Activated naive CD4-positive, alpha-beta T cell treated with anti-CD3 and anti-CD28 coated beads for 36 hours (primary cell): ENCODE data around the gene CEBPA. TPM values are rescaled to one million over a fixed set of nuclear protein-coding genes. Genes with fewer than 3 reads are reported as not detected.

ENCODE experiments used
- CTCF ChIA-PET: fragments of 350-600 bp; sonication (Branson Sonifier 250); formaldehyde crosslinking; loops from one replicate; lab custom pipeline; 2021; ENCODE audit warnings: antibody characterized with exemption; lab: Charles Lee
- DNase-seq: peaks from one replicate; pipeline ENCODE4 v3.0.0-alpha.2; 2020
- H3K27ac Mint-ChIP-seq: one replicate; pipeline ENCODE4 v1.8.0; 2021; ENCODE audit warnings: mild to moderate bottlenecking, mixed read lengths
- H3K27me3 Mint-ChIP-seq: one replicate; pipeline ENCODE4 v1.8.0; 2021; ENCODE audit warnings: low read depth, mixed read lengths
- H3K36me3 Mint-ChIP-seq: one replicate; pipeline ENCODE4 v1.8.0; 2021; ENCODE audit warnings: low read depth, mixed read lengths
- H3K4me1 Mint-ChIP-seq: one replicate; pipeline ENCODE4 v1.8.0; 2021; ENCODE audit warnings: low read depth, mixed read lengths
- H3K4me3 Mint-ChIP-seq: one replicate; pipeline ENCODE4 v1.8.0; 2021; ENCODE audit warnings: mild to moderate bottlenecking, moderate library complexity, mixed read lengths
- H3K9me3 Mint-ChIP-seq: one replicate; pipeline ENCODE4 v1.8.0; 2021; ENCODE audit warnings: mixed read lengths
- intact Hi-C: fragments of 100-400 bp; cut with micrococcal nuclease; formaldehyde crosslinking; loops from one replicate; pipeline ENCODE4 v1.15.1; 2023
- total RNA-seq, 2 experiments: library from RNA; stranded (reverse); gene quantifications; one replicate each; pipeline ENCODE4 v1.2.3, GENCODE V29; 2021

Gene CEBPA
- total RNA-seq, 2 experiments from 2014 or later = 0.10 TPM

DNA sequence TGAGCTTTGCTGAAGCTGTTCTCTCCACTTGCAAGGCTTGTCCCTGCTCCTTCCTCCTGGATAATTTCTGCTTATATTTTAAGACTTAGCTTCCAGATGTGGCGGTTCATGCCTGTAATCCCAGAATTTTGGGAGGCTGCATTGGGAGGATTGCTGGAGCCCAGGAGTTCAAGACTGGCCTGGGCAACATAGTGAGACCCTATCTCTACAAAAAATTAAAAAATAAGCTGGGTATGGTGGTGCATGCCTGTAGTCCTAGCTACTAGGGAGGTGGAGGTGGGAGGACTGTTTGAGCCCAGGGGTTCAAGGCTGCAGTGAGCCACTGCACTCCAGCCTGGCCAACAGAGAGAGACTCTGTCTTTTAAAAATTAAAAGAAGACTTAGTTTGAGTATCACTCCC lies 31.6 kb downstream of the CEBPA start:
- CTCF ChIA-PET = no interaction called here
- Mint-ChIP-seq H3K27me3 (peaks cover 2% of the 10 kb centered on the region), H3K9me3 (no peaks in the 10 kb centered on the region), H3K27ac (no peak overlapping the region), H3K4me3 (no peak overlapping the region), H3K4me1 (peaks cover 2% of the 10 kb centered on the region), H3K36me3 (no peaks in the 10 kb centered on the region)
- intact Hi-C loops = no loop called here
- DNase-seq = no peak

DNA sequence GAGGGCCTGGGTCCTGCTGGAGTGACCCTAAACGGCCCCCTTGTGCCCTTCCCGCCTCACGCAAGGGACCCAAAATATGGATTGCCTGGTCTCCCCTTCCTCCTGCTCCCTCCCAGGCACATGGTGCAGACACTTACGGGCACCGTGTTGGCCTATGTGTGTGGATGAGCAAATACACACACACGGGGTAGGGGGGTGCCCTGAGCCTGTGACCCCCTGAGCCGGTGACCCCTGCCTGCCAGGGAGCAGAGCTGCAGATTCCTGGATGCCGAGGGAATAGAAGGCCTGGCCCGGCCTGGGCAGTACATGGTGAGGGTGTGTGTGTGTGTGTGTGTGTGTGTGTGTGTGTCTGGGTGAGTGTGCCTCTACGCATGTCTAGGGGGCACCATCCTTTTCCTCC lies 33.3 kb downstream of the CEBPA start:
- CTCF ChIA-PET = no interaction called here
- H3K27me3 Mint-ChIP-seq = peaks cover 7% of the 10 kb centered on the region
- H3K9me3 Mint-ChIP-seq = no peaks in the 10 kb centered on the region
- H3K36me3 Mint-ChIP-seq = no peaks in the 10 kb centered on the region
- peaks cover 1% of the 10 kb centered on the region for H3K4me1 Mint-ChIP-seq
- intact Hi-C loops = no loop called here
- H3K27ac Mint-ChIP-seq = no peak overlapping the region
- no peak for DNase-seq
- no peak overlapping the region for H3K4me3 Mint-ChIP-seq

DNA sequence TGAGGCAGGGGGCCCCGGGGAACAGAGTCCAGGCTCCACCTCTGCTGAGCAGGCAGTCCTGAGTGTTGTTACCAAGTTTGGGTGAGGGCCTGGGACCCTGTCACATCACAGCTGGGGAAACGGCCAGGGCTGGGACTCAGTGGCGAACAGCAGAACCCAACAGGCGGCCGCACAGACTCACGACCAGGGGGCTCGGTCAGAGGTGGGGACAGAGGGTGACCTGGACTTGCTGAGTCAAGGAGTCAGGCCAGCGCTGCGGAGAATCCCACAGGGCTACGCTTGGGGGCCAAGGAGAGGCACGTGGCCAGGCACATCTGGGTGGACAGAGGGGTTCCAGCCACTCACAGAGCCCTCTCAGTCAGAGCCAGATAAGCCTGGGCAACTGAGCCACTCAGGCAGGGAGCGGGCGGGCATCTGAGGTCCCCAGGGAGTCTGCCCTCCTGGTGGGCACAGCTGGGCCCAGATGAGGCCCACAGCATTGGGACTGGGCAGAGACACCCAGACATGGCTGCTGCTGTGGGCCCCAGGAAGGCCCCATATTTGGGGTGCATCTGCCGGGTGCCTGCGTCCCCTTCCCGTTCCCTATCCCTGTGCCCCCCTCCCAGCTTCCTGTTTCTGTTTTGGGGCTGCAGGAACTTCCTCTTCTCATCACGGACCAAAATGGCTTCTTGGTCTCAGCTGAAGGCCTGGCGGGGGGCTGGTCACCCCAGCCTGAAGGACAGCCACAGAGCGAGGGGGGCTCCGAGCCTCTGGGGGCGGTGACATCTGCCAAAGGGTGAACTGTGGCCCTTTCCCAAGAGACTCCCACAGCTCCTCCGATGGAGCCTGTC lies 34.0 kb downstream of the CEBPA start:
- intact Hi-C loops = no loop called here
- Mint-ChIP-seq H3K36me3 (no peaks in the 10 kb centered on the region), H3K4me3 (no peak overlapping the region), H3K27ac (no peak overlapping the region), H3K9me3 (no peaks in the 10 kb centered on the region), H3K27me3 (peaks cover 7% of the 10 kb centered on the region), H3K4me1 (no peaks in the 10 kb centered on the region)
- CTCF ChIA-PET = no interaction called here
- no peak for DNase-seq

DNA sequence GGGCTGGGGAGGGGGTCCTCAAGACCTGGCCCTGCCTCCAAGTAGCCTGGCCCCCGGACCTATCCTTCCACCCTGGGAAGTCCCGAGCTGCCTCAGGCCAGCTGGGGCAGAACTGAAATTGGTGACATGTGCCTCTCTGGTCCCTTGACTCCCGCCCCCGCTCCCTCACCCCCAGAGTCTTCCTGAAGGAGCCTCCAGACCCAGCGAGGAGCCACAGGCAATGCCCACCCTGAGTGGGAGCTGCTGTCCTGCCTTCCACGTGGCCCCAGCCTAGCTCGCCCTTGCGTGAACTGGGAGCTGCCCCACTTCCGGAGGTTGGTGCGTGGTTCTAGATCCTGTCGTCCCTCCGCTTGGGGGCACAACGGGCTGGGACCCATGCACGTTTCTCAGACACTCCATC lies 34.6 kb downstream of the CEBPA start:
- no peaks in the 10 kb centered on the region for H3K36me3 Mint-ChIP-seq
- intact Hi-C loops = no loop called here
- CTCF ChIA-PET = no interaction called here
- no peak overlapping the region for H3K27ac Mint-ChIP-seq
- H3K9me3 Mint-ChIP-seq = no peaks in the 10 kb centered on the region
- peaks cover 7% of the 10 kb centered on the region for H3K27me3 Mint-ChIP-seq
- no peak for DNase-seq
- no peaks in the 10 kb centered on the region for H3K4me1 Mint-ChIP-seq
- H3K4me3 Mint-ChIP-seq = no peak overlapping the region

DNA sequence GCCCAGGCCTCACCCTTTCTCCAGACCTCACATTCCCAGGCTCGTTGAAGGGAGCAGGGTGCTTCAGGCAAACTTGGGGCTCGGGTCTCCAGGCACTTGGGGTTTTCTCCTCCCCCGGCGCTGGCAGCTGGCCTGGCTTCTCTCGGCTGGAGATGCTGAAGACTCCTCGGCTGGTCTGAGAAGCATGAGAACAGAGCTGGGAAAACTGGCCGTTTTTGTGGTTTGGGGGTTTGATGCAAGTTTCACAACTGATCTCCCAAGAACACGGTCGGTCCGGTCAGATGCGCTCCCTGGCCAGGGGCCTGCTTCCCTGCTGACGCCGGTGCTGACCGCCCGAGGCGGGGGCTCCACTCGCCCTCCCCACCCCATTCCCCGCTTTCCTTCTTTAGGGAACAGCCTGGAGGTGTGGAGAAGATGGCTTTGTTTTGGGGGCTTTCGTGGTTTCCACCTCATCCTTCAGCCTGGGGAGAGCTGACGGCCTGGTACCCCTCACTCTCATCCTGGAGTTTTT lies 35.3 kb downstream of the CEBPA start:
- intact Hi-C loops = no loop called here
- CTCF ChIA-PET = no interaction called here

DNA sequence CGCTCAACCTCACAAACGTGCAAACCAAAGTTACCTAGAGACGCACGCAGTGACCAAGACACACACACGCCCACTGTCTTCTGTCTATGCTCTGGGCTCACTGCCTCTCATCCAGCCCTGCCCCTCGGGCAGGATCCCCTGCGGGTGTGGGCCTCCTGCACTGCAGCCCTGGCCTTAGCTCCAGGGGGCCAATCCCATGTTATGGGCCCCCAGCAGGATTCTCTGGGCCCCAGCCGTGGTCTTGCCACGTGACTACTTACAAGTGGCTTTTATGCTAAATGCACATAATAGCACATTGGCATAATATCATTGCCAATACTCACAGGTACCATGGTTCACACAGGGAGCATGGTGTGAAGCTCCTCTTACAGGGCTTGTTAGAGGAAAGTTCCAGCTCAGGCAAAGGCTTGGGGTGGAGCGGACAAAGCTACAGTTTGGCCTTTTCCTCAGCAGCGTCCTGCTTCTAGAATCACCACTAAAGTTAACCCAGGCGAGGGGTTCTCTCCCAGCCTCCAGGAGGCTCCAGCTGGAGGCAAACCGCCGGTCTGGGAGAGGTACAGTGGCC lies 37.4 kb downstream of the CEBPA start:
- peaks cover 5% of the 10 kb centered on the region for H3K4me1 Mint-ChIP-seq
- CTCF ChIA-PET = no interaction called here
- no peak for DNase-seq
- no peaks in the 10 kb centered on the region for H3K9me3 Mint-ChIP-seq
- intact Hi-C loops = no loop called here
- H3K36me3 Mint-ChIP-seq = no peaks in the 10 kb centered on the region
- H3K4me3 Mint-ChIP-seq = no peak overlapping the region
- no peak overlapping the region for H3K27ac Mint-ChIP-seq
- H3K27me3 Mint-ChIP-seq = peaks cover 19% of the 10 kb centered on the region

More for the DNA sequence above, 35.3 kb downstream of the CEBPA start:
- no peak for DNase-seq
- Mint-ChIP-seq H3K9me3 (no peaks in the 10 kb centered on the region), H3K27me3 (peaks cover 9% of the 10 kb centered on the region), H3K27ac (no peak overlapping the region), H3K4me1 (no peaks in the 10 kb centered on the region), H3K4me3 (no peak overlapping the region), H3K36me3 (no peaks in the 10 kb centered on the region)

DNA sequence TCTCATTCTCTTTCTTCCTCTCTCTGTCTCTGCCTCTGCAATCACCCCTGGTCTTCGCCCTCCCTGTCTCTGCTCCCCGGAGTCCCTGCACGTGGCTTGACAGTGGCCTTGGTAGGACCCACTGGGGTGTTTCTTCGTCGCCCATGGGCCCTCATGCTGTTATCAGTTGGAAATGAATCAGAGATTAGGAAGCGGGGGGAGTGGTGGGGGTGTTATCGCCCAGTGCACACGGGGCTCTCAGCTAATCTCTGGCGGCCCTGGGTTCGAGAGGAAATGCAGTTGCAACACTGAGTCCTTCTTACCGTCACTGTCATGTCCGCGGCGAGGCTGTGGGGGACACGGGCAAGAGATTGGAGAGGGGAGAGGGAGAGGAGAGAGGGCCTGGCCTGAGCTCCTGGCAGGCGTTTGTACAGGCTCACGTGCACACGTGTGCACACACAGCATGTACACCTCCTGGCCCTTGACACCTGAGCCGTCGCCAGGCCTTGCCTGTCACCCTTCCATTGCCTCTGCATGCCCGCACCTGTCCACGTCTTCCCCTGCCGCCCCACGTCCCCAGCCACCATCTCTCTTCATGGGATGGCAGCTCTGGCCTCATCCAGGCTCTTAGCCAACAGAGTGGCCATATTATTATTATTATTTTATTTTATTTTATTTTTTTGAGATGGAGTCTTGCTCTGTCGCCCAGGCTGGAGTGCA lies 38.9 kb downstream of the CEBPA start:
- no peaks in the 10 kb centered on the region for H3K9me3 Mint-ChIP-seq
- CTCF ChIA-PET = no interaction called here

DNA sequence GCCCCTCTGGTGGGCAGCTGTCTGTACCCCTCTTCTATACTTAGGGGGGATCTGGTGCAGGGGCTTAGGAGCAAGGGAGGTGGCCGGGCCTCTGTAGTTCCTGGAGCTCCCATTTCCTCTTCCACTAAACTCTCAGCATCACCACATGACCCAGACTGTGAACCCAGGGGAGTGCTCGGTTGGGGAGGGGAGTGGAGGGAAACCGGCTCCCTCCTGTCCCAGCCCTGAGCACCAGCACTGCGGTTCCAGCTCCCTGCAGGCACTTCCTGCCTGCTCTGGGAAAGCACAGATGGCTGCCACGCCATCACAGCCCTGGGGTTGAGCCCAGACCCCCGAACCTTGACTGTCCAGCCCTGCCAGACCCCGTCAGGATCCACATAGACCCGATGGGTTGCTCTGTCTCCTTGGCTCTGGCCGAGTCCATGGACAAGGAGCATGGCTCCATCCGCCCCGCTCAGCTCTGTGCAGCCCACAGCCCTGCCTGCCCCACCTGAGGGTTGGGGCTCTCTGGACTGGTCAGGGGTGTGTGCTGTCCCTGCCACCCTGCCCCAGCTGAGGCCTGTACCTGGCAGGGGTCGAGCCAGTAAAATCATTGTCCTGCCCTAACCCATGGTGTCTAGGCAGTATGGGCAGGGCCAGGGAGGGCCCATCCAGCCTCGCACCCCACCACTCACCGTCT lies 40.7 kb downstream of the CEBPA start:
- peaks cover 2% of the 10 kb centered on the region for H3K36me3 Mint-ChIP-seq
- H3K27ac Mint-ChIP-seq = no peak overlapping the region
- H3K4me3 Mint-ChIP-seq = no peak overlapping the region
- H3K9me3 Mint-ChIP-seq = peaks cover 3% of the 10 kb centered on the region
- intact Hi-C loops = no loop called here
- H3K27me3 Mint-ChIP-seq = peaks cover 26% of the 10 kb centered on the region
- DNase-seq = no peak
- CTCF ChIA-PET = no interaction called here
- peaks cover 5% of the 10 kb centered on the region for H3K4me1 Mint-ChIP-seq

More for the DNA sequence above, 38.9 kb downstream of the CEBPA start:
- no peak for DNase-seq
- H3K27ac Mint-ChIP-seq = no peak overlapping the region
- intact Hi-C loops = no loop called here
- H3K4me1 Mint-ChIP-seq = peaks cover 5% of the 10 kb centered on the region
- H3K27me3 Mint-ChIP-seq = peaks cover 24% of the 10 kb centered on the region
- peaks cover 2% of the 10 kb centered on the region for H3K36me3 Mint-ChIP-seq
- no peak overlapping the region for H3K4me3 Mint-ChIP-seq

DNA sequence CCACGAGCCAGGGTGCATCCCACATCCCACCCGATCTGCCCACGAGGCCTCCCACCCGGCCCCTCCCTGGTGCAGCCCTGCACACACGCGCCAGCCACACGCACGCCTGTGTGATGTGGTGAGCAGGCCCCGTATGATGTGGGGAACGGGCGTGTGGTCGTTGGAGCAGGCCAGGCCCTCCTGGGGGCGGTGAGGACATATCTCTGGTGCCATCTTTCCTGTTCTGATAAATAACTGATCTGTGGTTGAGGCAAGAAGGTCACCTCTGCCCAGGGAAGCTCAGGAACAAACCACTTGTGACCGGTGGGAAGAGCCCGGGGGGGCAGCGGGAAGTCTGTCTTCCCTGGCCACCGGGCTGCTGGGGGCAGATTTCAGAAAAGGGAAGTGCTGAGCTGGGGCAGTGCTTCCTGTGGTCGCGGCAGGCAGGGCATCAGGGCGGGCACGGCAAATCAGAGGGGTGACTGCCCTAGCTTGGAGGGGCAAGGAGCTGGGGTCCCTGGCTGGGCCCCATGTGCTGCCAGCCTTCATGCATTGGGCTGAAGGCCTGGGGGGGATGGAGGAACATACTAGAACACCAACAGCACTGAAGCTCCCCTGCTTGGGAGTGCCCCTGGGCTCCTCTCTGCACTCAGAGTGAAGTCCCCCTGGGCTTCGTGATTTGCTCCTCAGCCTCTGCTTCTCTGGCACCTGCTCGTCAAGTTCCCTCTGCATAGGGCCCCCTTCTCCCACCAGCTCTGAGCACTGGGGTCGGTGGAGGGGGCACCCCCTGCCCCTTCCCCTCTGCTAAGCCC lies 41.5 kb downstream of the CEBPA start:
- DNase-seq = no peak
- H3K4me3 Mint-ChIP-seq = no peak overlapping the region
- peaks cover 26% of the 10 kb centered on the region for H3K27me3 Mint-ChIP-seq

DNA sequence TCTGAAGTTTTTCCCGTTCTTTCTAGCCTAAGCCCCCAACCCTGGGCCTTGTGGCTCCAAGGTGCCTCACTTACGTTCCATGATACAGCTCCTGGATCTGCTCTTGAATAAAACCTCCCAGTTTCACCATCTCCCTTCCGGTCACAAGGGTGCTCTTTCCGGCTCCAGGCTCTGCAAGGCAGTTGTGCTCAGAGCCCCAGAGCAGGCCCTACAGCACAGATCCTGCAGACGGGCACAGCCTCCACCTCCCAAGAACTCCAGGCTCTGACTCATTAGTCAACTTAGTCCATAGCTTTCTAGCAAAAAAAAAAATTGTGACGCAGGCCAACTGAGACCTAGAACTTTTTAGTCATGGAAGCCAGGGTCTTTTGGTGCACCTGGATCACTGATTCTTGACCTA lies 42.8 kb downstream of the CEBPA start:
- CTCF ChIA-PET = interaction anchor here (1.5 kb wide), 1 partner anchor 44 kb away, joined by 3 read pairs; no protein-coding TSS in a partner anchor
- intact Hi-C loops = no loop called here
- H3K36me3 Mint-ChIP-seq = peaks cover 2% of the 10 kb centered on the region

More for the DNA sequence above, 41.5 kb downstream of the CEBPA start:
- CTCF ChIA-PET = interaction anchor here (0.6 kb wide), 1 partner anchor 194 kb away, joined by 3 read pairs; no protein-coding TSS in a partner anchor
- Mint-ChIP-seq H3K4me1 (peaks cover 5% of the 10 kb centered on the region), H3K27ac (no peak overlapping the region), H3K9me3 (peaks cover 3% of the 10 kb centered on the region), H3K36me3 (peaks cover 2% of the 10 kb centered on the region)
- intact Hi-C loops = no loop called here

DNA sequence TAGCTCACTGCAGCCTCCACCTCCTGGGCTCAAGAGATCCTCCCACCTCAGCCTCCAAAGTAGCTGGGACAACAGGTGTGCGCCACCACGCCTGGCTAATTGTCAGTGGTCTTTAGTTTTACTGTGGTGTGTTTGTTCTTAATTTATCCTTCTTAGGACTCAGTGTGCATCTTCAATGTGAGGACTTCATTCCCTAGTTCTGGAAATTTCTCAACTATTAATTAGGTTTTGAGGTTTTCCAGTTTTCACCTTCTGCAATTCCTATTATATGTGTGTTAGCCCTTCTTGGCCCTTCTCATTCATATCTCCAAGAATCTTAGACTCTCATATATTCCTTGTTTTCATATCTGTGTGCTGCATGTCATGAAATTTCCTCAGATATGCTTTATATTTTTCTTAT lies 44.5 kb downstream of the CEBPA start:
- H3K4me3 Mint-ChIP-seq = no peak overlapping the region

More for the DNA sequence above, 42.8 kb downstream of the CEBPA start:
- H3K4me1 Mint-ChIP-seq = peaks cover 5% of the 10 kb centered on the region
- peaks cover 3% of the 10 kb centered on the region for H3K9me3 Mint-ChIP-seq
- DNase-seq = no peak
- H3K27ac Mint-ChIP-seq = no peak overlapping the region
- H3K4me3 Mint-ChIP-seq = no peak overlapping the region
- H3K27me3 Mint-ChIP-seq = peaks cover 24% of the 10 kb centered on the region

More for the DNA sequence above, 44.5 kb downstream of the CEBPA start:
- Mint-ChIP-seq H3K27me3 (peaks cover 23% of the 10 kb centered on the region), H3K4me1 (peaks cover 5% of the 10 kb centered on the region), H3K36me3 (peaks cover 2% of the 10 kb centered on the region), H3K9me3 (peaks cover 3% of the 10 kb centered on the region), H3K27ac (no peak overlapping the region)
- CTCF ChIA-PET = interaction anchor here (0.7 to 1.5 kb wide), 2 partner anchors 45 to 551 kb away, joined by 3 read pairs; no protein-coding TSS in a partner anchor
- DNase-seq = no peak
- intact Hi-C loops = no loop called here
